Osteoblast (primary cell): ENCODE data around the gene C1RL. TPM values are rescaled to one million over a fixed set of nuclear protein-coding genes. Genes with fewer than 3 reads are reported as not detected.
A peak's percentile ranks its signal among the peaks of the same experiment; 100 is the strongest.

ENCODE experiments used
- DNase-seq: peaks from one replicate; pipeline ENCODE4 v3.0.0; 2011; ENCODE audit warnings: low spot score, mixed read lengths; ENCODE audit not compliant: insufficient read length; ENCODE audit errors: missing footprints
- H2AFZ ChIP-seq: 2 replicates; pipeline ENCODE4 v1.6.0; 2011; ENCODE audit warnings: mild to moderate bottlenecking, low read length
- H3K27ac ChIP-seq: 2 replicates; pipeline ENCODE4 v1.5.1; 2011; ENCODE audit warnings: mild to moderate bottlenecking, low read depth, low read length, moderate library complexity
- H3K27me3 ChIP-seq: 2 replicates; pipeline ENCODE4 v1.6.0; 2012; ENCODE audit warnings: mild to moderate bottlenecking, control low read depth, inconsistent platforms, low read length, moderate library complexity; ENCODE audit not compliant: insufficient read depth
- H3K36me3 ChIP-seq: 2 replicates; pipeline ENCODE4 v1.5.1; 2011; ENCODE audit warnings: mild to moderate bottlenecking, low read length, control low read depth, moderate library complexity; ENCODE audit not compliant: insufficient read depth
- H3K4me1 ChIP-seq: 2 replicates; pipeline ENCODE4 v1.5.1; 2011; ENCODE audit warnings: mild to moderate bottlenecking, low read length, control low read depth, moderate library complexity; ENCODE audit not compliant: insufficient read depth
- H3K4me2 ChIP-seq: 2 replicates; pipeline ENCODE4 v1.6.0; 2011; ENCODE audit warnings: mild to moderate bottlenecking, low read length; ENCODE audit not compliant: insufficient read depth
- H3K4me3 ChIP-seq: fragments of 200-600 bp; sonication (generic); 3 replicates; pipeline ENCODE4 v1.5.1; 2012; ENCODE audit warnings: mild to moderate bottlenecking, low read length, inconsistent platforms; ENCODE audit not compliant: insufficient read depth
- H3K79me2 ChIP-seq: 2 replicates; pipeline ENCODE4 v1.6.0; 2012; ENCODE audit warnings: mild to moderate bottlenecking, low read length, control low read depth, inconsistent platforms; ENCODE audit not compliant: insufficient read depth
- H3K9me3 ChIP-seq: 2 replicates; pipeline ENCODE4 v1.5.1; 2011; ENCODE audit warnings: low read depth, low read length, control low read depth
- H4K20me1 ChIP-seq: 2 replicates; pipeline ENCODE4 v1.6.0; 2012; ENCODE audit warnings: mild to moderate bottlenecking, low read length, control low read depth; ENCODE audit not compliant: insufficient read depth
- total RNA-seq: library from RNA; depleted of rRNA; stranded (reverse); fragments of >200 nt; gene quantifications from 2 replicates; pipeline ENCODE4 v1.2.3, GENCODE V29; 2012
- TF ChIP-seq, protein P1 (sequence below): IDR thresholded peaks from 2 replicates; pipeline ENCODE4 v1.5.1; 2011; ENCODE audit warnings: mild to moderate bottlenecking, low read depth, low read length, moderate library complexity; ENCODE audit errors: extremely low read depth

C1RL gene
- total RNA-seq, 1 donor = 63.7 TPM

DNA sequence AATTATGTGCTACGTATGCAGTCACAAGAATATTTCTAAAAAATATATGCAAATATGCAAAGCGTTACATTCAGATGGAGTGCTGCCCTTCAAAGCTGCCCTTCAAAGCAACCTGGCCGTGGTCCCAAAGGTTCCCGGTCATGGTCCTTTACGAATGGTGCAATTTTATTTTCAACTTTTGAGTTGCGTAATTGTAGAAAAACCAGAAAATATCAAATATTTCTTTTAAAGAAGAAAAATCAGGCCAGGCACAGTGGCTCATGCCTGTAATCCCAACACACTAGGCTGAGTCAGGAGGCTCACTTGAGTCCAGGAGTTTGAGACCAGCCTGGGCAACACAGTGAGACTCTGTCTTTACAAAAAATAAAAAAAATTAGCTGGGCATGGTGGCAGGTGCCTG is 42.5 kb upstream of the C1RL start:
- no peaks in the 10 kb centered on the region for H3K27me3 ChIP-seq
- H2AFZ ChIP-seq = no peak overlapping the region
- DNase-seq = no peak
- H3K79me2 ChIP-seq = no peaks in the 10 kb centered on the region
- H3K27ac ChIP-seq = no peak overlapping the region
- no peaks in the 10 kb centered on the region for H3K9me3 ChIP-seq
- no peak overlapping the region for H3K4me2 ChIP-seq
- TF ChIP-seq, protein P1, sequence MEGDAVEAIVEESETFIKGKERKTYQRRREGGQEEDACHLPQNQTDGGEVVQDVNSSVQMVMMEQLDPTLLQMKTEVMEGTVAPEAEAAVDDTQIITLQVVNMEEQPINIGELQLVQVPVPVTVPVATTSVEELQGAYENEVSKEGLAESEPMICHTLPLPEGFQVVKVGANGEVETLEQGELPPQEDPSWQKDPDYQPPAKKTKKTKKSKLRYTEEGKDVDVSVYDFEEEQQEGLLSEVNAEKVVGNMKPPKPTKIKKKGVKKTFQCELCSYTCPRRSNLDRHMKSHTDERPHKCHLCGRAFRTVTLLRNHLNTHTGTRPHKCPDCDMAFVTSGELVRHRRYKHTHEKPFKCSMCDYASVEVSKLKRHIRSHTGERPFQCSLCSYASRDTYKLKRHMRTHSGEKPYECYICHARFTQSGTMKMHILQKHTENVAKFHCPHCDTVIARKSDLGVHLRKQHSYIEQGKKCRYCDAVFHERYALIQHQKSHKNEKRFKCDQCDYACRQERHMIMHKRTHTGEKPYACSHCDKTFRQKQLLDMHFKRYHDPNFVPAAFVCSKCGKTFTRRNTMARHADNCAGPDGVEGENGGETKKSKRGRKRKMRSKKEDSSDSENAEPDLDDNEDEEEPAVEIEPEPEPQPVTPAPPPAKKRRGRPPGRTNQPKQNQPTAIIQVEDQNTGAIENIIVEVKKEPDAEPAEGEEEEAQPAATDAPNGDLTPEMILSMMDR = no peak
- H3K4me1 ChIP-seq = no peaks in the 10 kb centered on the region
- no peak overlapping the region for H3K4me3 ChIP-seq
- no peaks in the 10 kb centered on the region for H4K20me1 ChIP-seq
- peaks cover 9% of the 10 kb centered on the region for H3K36me3 ChIP-seq

DNA sequence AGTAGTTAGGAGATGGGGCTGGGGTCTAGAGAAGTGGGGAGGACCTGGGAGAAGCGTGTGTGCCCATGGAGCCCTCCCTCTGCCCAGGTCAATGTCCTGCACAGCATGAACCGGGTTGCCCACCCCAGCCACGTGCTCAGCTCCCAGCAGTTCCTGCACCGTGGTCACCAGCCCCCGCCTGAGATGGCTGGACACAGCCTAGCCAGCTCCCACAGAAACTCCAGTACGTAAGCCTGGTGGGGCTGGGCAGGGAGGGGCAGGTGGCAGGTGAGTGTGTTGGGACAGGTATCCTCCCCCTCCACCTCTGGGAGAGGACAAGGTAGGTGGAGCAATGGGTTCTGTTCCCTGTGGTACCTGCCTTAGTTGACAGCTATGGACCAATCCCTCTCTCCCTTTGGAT is 41.8 kb upstream of the C1RL start:
- TF ChIP-seq, protein P1 = no peak
- no peaks in the 10 kb centered on the region for H3K27me3 ChIP-seq
- H3K79me2 ChIP-seq = no peaks in the 10 kb centered on the region
- no peaks in the 10 kb centered on the region for H3K9me3 ChIP-seq
- peaks cover 9% of the 10 kb centered on the region for H3K36me3 ChIP-seq
- H3K4me2 ChIP-seq = no peak overlapping the region
- H2AFZ ChIP-seq = no peak overlapping the region
- no peaks in the 10 kb centered on the region for H4K20me1 ChIP-seq
- H3K4me1 ChIP-seq = no peaks in the 10 kb centered on the region
- DNase-seq = no peak
- H3K4me3 ChIP-seq = no peak overlapping the region
- no peak overlapping the region for H3K27ac ChIP-seq

- no peak overlapping the region for H3K4me2 ChIP-seq
- H3K79me2 ChIP-seq = no peaks in the 10 kb centered on the region
- H3K27me3 ChIP-seq = no peaks in the 10 kb centered on the region
- TF ChIP-seq, protein P1 = no peak
- no peaks in the 10 kb centered on the region for H3K9me3 ChIP-seq
- H3K27ac ChIP-seq = no peak overlapping the region
- no peak overlapping the region for H2AFZ ChIP-seq
- peaks cover 9% of the 10 kb centered on the region for H3K36me3 ChIP-seq
- no peaks in the 10 kb centered on the region for H4K20me1 ChIP-seq
- no peak for DNase-seq
- H3K4me3 ChIP-seq = no peak overlapping the region
- no peaks in the 10 kb centered on the region for H3K4me1 ChIP-seq
Measured at GRCh38 chr12:7150356-7150755, 41.3 kb upstream of the C1RL start.

DNA sequence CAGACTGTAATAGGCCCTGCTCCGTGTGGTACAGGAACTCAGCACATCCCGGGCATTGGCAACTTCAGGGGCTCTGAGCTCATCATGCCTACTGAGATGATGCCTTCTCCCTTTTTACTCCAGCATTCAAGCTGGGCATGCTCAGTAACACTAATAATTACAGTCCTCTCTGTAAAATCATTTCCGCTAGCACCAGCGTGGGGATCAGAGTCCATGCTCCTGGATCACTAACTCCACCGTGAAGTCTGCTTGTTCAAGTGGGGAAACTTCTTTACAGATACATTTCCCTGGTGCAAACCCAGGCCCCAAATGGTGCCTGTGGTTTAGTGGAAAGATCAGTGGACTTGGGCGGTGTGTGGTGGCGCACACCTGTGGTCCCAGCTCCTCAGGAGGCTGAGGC is 37.9 kb upstream of the C1RL start:
- H3K36me3 ChIP-seq = peaks cover 9% of the 10 kb centered on the region
- H3K4me1 ChIP-seq = peaks cover 3% of the 10 kb centered on the region
- no peak overlapping the region for H3K27ac ChIP-seq
- no peaks in the 10 kb centered on the region for H3K27me3 ChIP-seq
- TF ChIP-seq, protein P1 = no peak
- H3K4me3 ChIP-seq = no peak overlapping the region
- no peak overlapping the region for H3K4me2 ChIP-seq
- H4K20me1 ChIP-seq = no peaks in the 10 kb centered on the region
- no peaks in the 10 kb centered on the region for H3K9me3 ChIP-seq
- no peaks in the 10 kb centered on the region for H3K79me2 ChIP-seq
- peak; percentile 38 for DNase-seq
- no peak overlapping the region for H2AFZ ChIP-seq
